GM21529 (cell line): ENCODE measurements around the gene PARVA.

ENCODE experiments used
- ATAC-seq: cut with Tn5 transposase; IDR thresholded peaks from one replicate; pipeline ENCODE4 v1.9.1; 2021; ENCODE audit not compliant: unreplicated experiment

The PARVA gene

GRCh38 chr11:12430351-12430750 lies 53.0 kb downstream of the PARVA start:
- no peak for ATAC-seq

DNA sequence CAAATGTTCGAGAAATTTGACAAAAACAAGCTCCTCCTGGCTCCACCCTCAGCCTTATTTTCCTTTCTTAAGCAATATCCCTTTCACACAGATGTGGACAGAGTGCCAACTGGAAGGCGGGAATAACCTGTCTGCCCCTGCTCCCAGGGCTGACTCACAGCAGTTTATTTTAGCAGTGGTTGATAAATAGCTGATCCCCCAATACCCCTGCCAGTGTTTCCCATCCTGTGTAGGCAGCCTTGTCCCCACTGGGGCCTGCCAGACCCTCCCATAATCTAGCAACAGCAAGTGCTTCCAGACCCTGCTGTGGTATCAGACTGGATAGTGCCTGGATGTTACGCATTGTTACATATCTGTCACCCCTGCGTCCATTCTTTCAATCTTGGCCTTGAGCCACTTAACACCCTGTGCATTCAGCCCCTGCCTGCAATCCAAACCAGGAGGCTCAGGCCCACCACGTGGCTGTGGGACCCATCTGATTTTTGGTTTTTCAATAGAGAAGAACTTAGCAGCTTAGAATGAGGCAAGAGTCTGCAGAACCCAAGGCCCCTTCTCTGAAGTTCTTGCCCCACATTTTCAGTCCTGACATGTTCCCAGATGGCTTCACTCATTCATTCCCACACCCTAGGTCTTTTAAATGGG lies 53.7 kb downstream of the PARVA start:
- ATAC-seq = no peak

DNA sequence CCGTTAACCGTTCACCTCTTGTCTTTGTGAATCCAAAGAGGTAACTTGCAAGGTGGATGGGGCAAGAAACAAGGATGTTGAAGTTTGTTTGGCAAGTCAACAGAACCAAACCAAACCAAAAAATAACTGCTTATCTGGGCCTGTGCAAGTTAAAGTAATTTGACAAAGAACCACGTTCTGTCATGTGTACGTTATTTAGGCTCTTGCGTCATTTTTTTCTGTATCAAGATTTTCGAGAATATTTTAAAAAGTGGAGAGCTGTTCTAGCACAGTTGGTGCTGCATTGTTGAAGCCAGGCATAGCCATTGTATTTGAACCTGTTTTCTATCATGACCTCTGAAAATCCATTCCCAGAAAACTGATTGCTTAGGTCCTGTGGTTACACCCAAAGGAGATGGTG lies 55.1 kb downstream of the PARVA start:
- ATAC-seq = no peak

DNA sequence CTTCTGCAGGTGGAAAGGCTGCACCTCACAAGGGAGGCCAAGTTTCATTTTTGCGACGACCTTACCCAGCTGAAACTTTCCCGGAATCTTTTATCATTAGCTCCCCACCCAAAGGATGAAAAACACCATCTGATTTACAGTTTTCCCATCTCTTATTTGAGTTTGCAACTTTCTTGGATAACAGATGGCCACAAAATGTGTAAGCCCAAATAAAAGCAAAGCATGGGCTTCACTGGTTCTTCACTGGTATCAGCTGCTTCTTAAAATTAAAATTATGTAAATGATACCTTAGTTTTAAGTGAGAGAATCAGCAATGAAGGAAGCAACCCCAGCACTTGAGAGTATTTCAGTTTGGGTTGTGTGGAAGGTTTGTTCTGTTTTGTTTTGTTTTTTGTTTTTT lies 55.8 kb downstream of the PARVA start:
- no peak for ATAC-seq

DNA sequence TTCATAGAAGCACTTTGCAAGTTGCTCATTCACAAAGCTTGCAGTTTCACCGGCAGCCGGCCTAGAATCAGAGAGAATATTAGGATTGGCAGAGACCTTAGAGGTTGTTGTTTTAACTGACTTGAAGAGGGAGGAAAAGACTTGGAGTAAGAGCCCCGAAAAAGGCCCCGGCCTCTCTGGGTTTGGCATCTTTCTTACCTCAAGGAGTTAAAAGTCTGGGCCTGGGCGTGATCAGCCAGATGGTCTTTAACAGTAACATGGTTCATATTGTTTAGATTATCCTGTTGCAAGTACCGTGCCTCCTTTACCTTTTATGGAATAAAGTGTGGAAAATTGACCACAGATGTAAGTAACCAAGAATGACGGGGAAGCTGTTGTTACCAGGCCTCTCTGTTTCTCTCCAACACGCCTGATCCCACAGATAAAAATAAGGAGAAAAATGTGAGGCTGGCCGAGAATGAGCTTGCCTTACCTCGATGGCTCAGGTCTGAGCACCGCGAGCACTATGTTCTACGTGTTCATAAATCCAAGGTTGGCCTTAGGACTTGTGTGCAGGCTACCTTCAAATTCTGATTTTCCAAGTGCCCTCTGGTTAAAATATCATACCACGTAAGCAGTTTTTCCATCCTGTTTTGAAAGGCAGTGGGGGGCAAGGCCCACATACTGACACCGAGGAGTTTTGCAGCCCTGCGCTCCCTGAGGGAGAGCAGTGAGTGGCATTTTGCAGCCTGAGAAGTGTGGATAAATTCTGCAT lies 56.4 kb downstream of the PARVA start:
- ATAC-seq = no peak

GRCh38 chr11:12434325-12434654 lies 56.9 kb downstream of the PARVA start:
- no peak for ATAC-seq

- ATAC-seq = no peak
Observed at GRCh38 chr11:12435264-12435663, 57.9 kb downstream of the PARVA start.

GRCh38 chr11:12436266-12436665 lies 58.9 kb downstream of the PARVA start:
- ATAC-seq = no peak

DNA sequence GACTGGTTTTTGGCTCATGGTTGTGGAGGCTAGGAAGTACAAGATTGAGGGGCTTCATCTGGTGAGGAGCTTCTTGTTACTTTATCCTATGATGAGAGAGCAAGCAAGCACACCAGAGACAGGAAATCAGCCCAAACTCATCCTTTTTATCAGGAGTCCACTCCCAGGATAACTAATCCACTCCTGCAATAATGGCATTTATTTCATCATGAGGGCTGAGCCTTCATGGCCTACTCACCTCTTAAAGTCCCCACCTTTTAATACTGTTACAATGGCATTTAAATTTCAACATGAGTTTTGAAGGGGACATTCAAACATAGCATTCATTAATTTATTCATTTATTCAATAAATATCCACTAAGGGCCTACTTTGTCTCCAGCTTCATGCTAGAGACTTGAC lies 60.9 kb downstream of the PARVA start:
- no peak for ATAC-seq

DNA sequence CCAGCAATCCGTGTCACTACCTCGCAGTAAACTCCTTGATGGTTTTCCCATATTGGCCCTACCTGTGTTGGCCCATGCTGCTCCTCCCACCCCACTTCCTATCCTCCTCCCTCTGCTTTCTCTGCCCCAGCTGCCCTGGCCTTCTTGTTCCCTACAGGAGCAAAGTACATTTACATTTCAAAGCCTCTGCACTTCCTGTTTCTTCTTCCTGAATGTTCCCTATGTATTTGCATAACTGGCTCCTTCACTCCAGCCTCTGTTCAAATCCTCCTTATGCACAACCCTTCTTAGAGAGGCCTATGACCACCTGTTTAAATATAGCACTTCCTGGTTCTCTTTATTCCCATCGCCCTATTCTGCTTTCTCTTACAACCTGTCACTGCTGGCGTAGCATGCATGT lies 62.2 kb downstream of the PARVA start:
- ATAC-seq = no peak

- ATAC-seq = no peak
Observed at GRCh38 chr11:12440565-12440964, 63.2 kb downstream of the PARVA start.

DNA sequence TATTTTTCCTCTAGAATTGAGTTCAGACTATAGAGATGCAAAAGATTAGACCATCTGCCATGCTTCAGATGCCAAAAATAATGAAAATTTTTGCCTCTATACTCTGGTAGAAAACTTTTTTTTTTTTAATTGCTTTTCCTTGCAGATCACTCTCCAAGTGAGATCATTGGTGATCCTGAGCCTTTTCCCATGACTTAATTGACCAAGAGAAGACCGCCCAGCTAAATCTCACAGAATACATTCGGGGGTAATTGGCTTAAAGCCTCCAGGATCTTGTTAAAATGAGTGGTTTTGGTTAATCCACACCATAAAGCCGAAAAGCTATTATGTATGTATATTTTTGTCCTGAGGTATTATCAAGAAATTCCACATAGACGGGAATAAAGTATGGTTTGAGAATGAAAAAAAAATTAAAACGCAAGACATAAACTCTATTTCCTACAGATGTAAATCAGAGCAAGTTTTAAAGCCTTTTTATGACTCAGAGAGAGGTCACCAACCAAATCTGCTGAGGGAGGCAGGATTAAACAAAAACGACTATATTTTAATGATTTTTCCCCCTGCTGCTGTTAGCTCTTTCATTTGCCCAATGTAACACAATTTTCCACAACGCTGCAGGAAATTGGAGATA lies 64.0 kb downstream of the PARVA start:
- no peak for ATAC-seq

DNA sequence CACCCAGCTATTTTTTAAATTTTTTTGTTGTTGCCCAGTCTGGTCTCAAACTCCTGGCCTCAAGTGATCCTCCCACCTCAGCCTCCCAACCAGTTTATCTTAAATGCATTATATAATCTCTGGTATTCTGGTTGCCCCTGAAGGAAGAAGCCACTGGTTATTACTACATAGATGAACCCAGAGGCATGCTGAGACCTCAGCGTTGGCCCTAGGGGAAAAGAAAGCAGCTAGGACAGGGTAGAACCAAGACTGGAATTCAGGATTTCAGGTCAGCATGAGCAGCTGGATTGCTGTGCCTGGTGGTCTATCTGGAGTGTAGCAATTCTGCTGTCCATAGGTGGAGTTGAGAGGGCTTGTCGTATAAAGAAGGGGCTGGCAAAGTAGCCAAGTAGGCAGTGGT lies 67.2 kb downstream of the PARVA start:
- no peak for ATAC-seq

DNA sequence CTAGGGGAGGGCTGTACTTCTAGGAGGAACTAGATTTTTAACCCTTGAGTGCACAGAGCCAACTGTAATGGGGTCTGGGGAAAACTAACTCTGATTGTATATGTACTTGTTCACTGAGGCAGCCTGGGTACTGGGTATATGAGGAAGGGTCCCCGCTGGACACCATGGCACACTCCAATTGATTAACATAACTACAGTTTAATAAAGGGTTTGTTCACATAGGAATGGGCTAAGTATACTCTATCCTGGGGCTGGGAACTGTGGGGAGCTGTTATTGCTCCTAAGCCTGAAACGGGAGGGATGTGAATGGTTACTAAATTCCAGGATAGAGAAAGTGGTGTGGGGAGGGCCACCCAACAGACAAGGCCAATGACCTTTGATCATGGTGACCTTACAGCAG lies 67.6 kb downstream of the PARVA start:
- ATAC-seq = no peak

DNA sequence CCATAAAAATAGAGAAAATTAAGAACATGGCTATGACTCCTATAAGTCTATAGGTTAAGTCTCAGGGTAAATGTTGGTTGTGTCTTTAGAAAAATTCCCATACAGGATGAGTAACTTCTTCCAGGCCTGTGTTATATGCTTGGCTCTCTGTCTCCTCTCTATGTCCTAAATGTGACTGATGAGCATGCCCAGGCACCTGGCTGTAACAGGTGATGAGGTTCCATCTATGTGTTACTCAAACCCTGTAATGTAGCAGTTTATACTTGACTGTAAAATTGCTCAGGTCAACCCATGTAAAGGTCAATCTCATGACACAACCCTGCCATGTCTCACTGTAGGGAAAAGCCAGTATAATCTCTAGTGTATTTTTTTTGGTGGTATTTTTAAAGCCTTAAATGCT lies 69.5 kb downstream of the PARVA start:
- ATAC-seq = no peak

DNA sequence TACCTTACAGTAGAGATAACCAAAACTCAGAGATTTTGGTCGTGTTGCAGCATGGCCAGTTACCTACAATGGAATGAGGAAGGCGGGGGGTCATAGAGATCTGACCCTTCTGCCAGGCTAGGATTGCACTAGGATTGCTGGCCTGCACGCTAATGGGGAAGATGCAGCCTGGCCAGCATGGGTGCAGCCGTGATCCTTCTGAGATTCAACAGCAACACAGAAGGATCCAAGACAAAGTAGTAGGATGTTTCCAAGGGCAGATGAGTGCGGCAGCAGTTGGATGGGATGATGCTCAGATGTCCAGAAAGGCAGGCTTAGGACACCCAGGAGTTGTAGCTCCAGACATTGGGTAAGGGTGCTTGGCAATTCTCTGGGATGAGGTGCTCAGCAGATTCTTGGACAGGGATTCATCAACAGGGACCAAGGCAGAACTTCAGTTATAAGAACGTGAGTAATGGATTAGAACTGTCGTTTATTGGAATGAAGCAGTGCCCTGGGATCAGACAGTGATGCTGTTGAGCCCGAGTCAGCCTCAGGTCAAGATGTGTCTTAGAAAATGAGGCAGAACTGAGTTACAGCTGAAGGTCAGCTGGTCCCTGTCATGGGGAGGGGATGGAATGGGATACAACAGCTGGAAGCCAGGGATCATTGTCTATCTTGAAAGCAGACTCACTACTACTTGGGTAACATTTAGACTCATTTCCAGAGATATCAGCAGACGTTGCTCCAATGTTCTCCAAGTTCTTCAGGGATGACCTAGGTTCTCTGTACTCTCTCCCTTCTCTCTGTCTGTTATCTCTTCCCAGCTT lies 71.0 kb downstream of the PARVA start:
- no peak for ATAC-seq

DNA sequence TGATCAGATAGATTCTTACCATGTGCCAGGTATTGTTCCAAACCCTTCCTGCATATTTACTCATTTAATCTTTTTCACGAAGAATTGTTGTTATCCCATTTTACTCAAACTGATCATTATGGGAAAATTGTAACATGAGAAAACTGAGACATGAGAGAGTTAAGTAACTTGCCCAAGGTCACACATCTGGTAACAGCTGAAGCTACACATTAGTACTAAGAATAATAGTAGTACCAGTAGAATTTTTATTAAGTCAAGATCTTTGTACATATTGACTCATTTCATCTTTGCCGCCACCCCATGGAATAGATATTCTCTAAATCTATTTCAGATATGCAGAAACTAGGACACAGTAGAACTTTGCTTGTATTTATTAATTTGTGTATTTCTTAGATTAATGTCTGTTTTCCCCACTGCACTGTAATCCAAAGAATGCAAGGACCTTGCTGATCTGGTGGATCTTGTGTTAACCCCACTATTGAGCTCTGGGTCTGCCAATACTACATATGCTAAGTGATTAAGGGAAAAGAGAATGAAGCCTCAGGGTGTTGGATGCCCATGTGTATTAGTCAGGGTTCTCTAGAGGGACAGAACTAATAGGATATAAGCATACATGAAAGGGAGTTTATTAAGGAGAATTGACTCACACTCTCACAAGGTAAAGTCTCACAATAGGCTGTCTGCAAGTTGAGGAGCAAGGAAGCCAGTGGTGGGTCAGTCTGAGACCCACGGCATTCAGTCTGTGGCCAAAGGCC lies 72.8 kb downstream of the PARVA start:
- no peak for ATAC-seq

GRCh38 chr11:12451179-12451814 lies 73.9 kb downstream of the PARVA start:
- no peak for ATAC-seq

- ATAC-seq = no peak
Observed at GRCh38 chr11:12453243-12453642, 75.9 kb downstream of the PARVA start.

DNA sequence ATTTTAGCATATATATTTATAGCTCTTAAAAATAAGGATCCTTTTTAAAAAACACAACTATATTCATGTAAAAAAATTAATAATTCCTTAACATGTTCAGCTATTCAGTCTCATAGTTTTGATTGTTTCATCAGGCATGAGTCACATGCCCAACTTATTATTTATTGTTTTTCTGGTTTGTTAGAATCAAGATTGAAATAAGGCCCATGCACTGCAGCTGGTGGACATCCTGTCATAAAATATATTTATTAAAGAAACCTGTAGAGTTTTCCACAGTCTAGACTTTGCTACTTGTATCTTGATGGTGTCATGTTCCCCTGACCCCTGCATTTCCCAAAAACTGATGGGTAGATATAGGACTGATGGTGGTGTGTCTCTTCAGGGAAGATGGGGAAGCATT lies 77.4 kb downstream of the PARVA start:
- no peak for ATAC-seq

GRCh38 chr11:12455938-12456337 lies 78.6 kb downstream of the PARVA start:
- no peak for ATAC-seq
